GM12878 (cell line): ENCODE data around the gene MFAP2. TPM values are rescaled to one million over a fixed set of nuclear protein-coding genes. Genes with fewer than 3 reads are reported as not detected.
"Not testable (repeated sequence)": the region's sequence is repeated elsewhere in the genome, so short reads cannot be mapped to it uniquely, and the experiment has no call there.

Source experiments
- ATAC-seq: fragments of 200-7000 bp; cut with Tn5 transposase; 3 replicates; pipeline ENCODE4 v1.9.1; 2020; ENCODE audit warnings: mild to moderate bottlenecking, moderate library complexity
- BruUV-seq: library from RNA; stranded (reverse); fragments of 400-500 nt; replicated peaks from 2 replicates; lab custom pipeline; 2021; lab: Mats Ljungman, UMichigan
- CTCF ChIA-PET: fragments of 300-600 bp; sonication (Branson Sonifier 250); formaldehyde crosslinking; extraction: SDS; loops from one replicate; lab custom pipeline; 2021; ENCODE audit warnings: inconsistent platforms; lab: Yijun Ruan, JAX
- POLR2A ChIA-PET: fragments of 350-600 bp; formaldehyde crosslinking; extraction: SDS; loops from one replicate; lab custom pipeline; 2021; ENCODE audit warnings: inconsistent platforms; lab: Charles Lee
- RAD21 ChIA-PET: fragments of 300-600 bp; sonication (Branson Sonifier 250); formaldehyde crosslinking; loops from one replicate; lab custom pipeline; 2023; ENCODE audit warnings: antibody characterized with exemption; ENCODE audit not compliant: unreplicated experiment; lab: Charles Lee
- SMC1A ChIA-PET: fragments of 300-600 bp; sonication (Branson Sonifier 250); formaldehyde crosslinking; loops from one replicate; lab custom pipeline; 2023; ENCODE audit not compliant: unreplicated experiment, uncharacterized antibody; lab: Charles Lee
- DNase-seq: peaks from one replicate; pipeline ENCODE4 v3.0.0-alpha.2; 2011; ENCODE audit warnings: low read depth, low spot score
- FAIRE-seq: peaks from 3 replicates; lab custom pipeline; 2011; peaks lifted over from hg19 to GRCh38; lab: Jason Lieb, UNC
- H2AFZ ChIP-seq: 2 replicates; pipeline ENCODE4 v1.6.0; 2011; ENCODE audit warnings: low read depth, low read length, control low read depth; ENCODE audit not compliant: control insufficient read depth
- H3K27ac ChIP-seq: 2 replicates; pipeline ENCODE4 v1.5.1; 2011; ENCODE audit warnings: control low read depth; ENCODE audit not compliant: control insufficient read depth, insufficient read depth
- H3K27me3 ChIP-seq, 2 experiments: replicated peaks in 1 of 2; 2 replicates each; pipeline versions ENCODE4 v1.6.0 to v1.6.1; 2011; ENCODE audit warnings: low read length in 1 of 2; ENCODE audit not compliant: control insufficient read depth in 2 of 2, insufficient read depth in 2 of 2
- H3K36me3 ChIP-seq, 2 experiments: 2 replicates each; pipeline ENCODE4 v1.5.1; 2011; ENCODE audit warnings: low read length in 1 of 2; ENCODE audit not compliant: control insufficient read depth in 2 of 2, insufficient read depth in 2 of 2
- H3K4me1 ChIP-seq: 2 replicates; pipeline ENCODE4 v1.6.1; 2011; ENCODE audit warnings: mild to moderate bottlenecking, low read length, moderate library complexity, mixed read lengths; ENCODE audit not compliant: control insufficient read depth, insufficient read depth
- H3K4me2 ChIP-seq: 2 replicates; pipeline ENCODE4 v1.6.0; 2011; ENCODE audit warnings: control low read depth; ENCODE audit not compliant: control insufficient read depth, insufficient read depth
- H3K4me3 ChIP-seq: fragments of 200-600 bp; sonication (generic); 2 replicates; pipeline ENCODE4 v1.5.1; 2016
- H3K79me2 ChIP-seq: 2 replicates; pipeline ENCODE4 v1.6.0; 2011; ENCODE audit warnings: low read length; ENCODE audit not compliant: control insufficient read depth, insufficient read depth
- H3K9ac ChIP-seq: 2 replicates; pipeline ENCODE4 v1.8.0; 2011; ENCODE audit warnings: low read length, control low read depth, mixed read lengths; ENCODE audit not compliant: control insufficient read depth, insufficient read depth
- H3K9me3 ChIP-seq: replicated peaks from 3 replicates; pipeline ENCODE4 v1.5.1; 2011; ENCODE audit warnings: mild to moderate bottlenecking, low read length; ENCODE audit not compliant: control insufficient read depth, insufficient read depth
- H4K20me1 ChIP-seq: 2 replicates; pipeline ENCODE4 v1.6.0; 2011; ENCODE audit not compliant: control insufficient read depth, insufficient read depth
- ATF3 ChIP-seq: IDR thresholded peaks from 2 replicates; pipeline ENCODE4 v1.6.1; 2011; ENCODE audit warnings: low read depth, mild to moderate bottlenecking, low read length, moderate library complexity, borderline replicate concordance; ENCODE audit errors: extremely low read depth
- CBX3 ChIP-seq: fragments of 200-600 bp; sonication (generic); IDR thresholded peaks from 2 replicates; pipeline ENCODE4 v1.6.1; 2016; ENCODE audit warnings: low read depth, borderline replicate concordance
- ESRRA ChIP-seq: IDR thresholded peaks from 2 replicates; pipeline ENCODE4 v1.6.1; 2012; ENCODE audit warnings: mild to moderate bottlenecking, low read length, improper control_type of control experiment
- NFXL1 ChIP-seq: fragments of 450-650 bp; IDR thresholded peaks from 2 replicates; pipeline ENCODE4 v1.6.1; 2017; ENCODE audit warnings: antibody characterized with exemption, mild to moderate bottlenecking, borderline replicate concordance
- RUNX3 ChIP-seq: IDR thresholded peaks from 2 replicates; pipeline ENCODE4 v1.6.1; 2012; ENCODE audit warnings: low read length, inconsistent platforms
- ZBTB11 ChIP-seq: fragments of 450-650 bp; formaldehyde crosslinking; IDR thresholded peaks from 2 replicates; pipeline ENCODE4 v1.5.0; 2022; ENCODE audit warnings: mild to moderate bottlenecking, missing genetic modification characterization
- WGBS: methylation state at CpG from one replicate; pipeline ENCODE4 v1.1.6; 2016; ENCODE audit warnings: low lambda C conversion rate; ENCODE audit not compliant: insufficient replicate concordance, insufficient coverage; ENCODE audit errors: missing lambda C conversion rate; 5-methylcytosine and 5-hydroxymethylcytosine counted together
- in situ Hi-C: fragments of 300-500 bp; cut with MboI; formaldehyde crosslinking; loops from 9 replicates; pipeline ENCODE4 v1.14.3; 2018; ENCODE audit warnings: mixed read lengths
- intact Hi-C: fragments of 100-400 bp; cut with micrococcal nuclease; formaldehyde crosslinking; loops from one replicate; pipeline ENCODE4 v1.14.2; 2022; ENCODE audit not compliant: unreplicated experiment
- polyA plus RNA-seq, 11 experiments: library from polyadenylated mRNA; depleted of rRNA in 4 of 11; unstranded in 6 of 11; stranded (reverse) in 5 of 11; fragments of >200 nt; fragmentation: Nextera tagmentation in 4 of 11; fragmentation: Illumina TruSeq in 1 of 11; extraction: Ambion mirVana in 4 of 11; extraction: Trizol in 1 of 11; gene quantifications; 1 replicate in 1 of 11; 2 replicates in 10 of 11; pipeline versions ENCODE4 v1.2.1 to v1.2.3, GENCODE V29; 2011 to 2016; ENCODE audit warnings: inconsistent platforms in 2 of 11, missing spikeins in 2 of 11, low read depth in 1 of 11
- total RNA-seq, 4 experiments: library from RNA; depleted of rRNA in 3 of 4; stranded (reverse); fragments of >200 nt in 3 of 4; fragmentation: Illumina TruSeq in 1 of 4; extraction: Trizol in 1 of 4; gene quantifications; 2 replicates each; pipeline versions ENCODE4 v1.2.1 to v1.2.3, GENCODE V29; 2013 to 2021

The MFAP2 gene
- total and polyA plus RNA-seq, 10 of the 15 experiments (the other 5 are each of a cell fraction or from before 2014, with no cell fraction given), result 0.16 TPM; not detected in 9

- Histone ChIP-seq H3K9me3 (no peaks in the 10 kb centered on the region), H3K9ac (no peak overlapping the region), H3K27ac (no peak overlapping the region), H3K4me3 (no peak overlapping the region), H3K4me1 (no peaks in the 10 kb centered on the region), H3K36me3 (no peaks in the 10 kb centered on the region), H4K20me1 (no peaks in the 10 kb centered on the region), H2AFZ (no peak overlapping the region), H3K79me2 (no peaks in the 10 kb centered on the region), H3K27me3 (no peaks in the 10 kb centered on the region), H3K4me2 (no peak overlapping the region)
- TF ChIP-seq NFXL1, result no peak
- TF ChIP-seq ATF3, result no peak
- TF ChIP-seq CBX3, result no peak
- no peak for TF ChIP-seq RUNX3
- TF ChIP-seq ESRRA, result no peak
- no peak for TF ChIP-seq ZBTB11 (CRISPR knock-in tag)
- no TSS peak for BruUV-seq
- ChIA-PET CTCF (interaction anchor here (0.6 to 2.2 kb wide), 3 partner anchors 14 to 80 kb away, joined by 3 to 13 read pairs (median 4); no protein-coding TSS in a partner anchor), POLR2A (no interaction called here), SMC1A (no interaction called here), RAD21 (no interaction called here)
- no peak for DNase-seq
- ATAC-seq, result no peak
- intact Hi-C loops, result no loop called here
- 53% methylated on average over 13 of the region's 13 CpGs for WGBS
- in situ Hi-C loops, result no loop called here
- no peak for FAIRE-seq
Observed at GRCh38 chr1:16965486-16966067, 14.8 kb downstream of the MFAP2 start.

GRCh38 chr1:16964169-16964568 lies 16.3 kb downstream of the MFAP2 start:
- FAIRE-seq, intact Hi-C loops, H3K4me1 ChIP-seq, H3K4me2 ChIP-seq, H2AFZ ChIP-seq, H3K79me2 ChIP-seq, DNase-seq, SMC1A ChIA-PET, H3K36me3 ChIP-seq, H3K4me3 ChIP-seq, H3K27ac ChIP-seq, BruUV-seq, H3K9me3 ChIP-seq, in situ Hi-C loops, H3K9ac ChIP-seq, H4K20me1 ChIP-seq, ATAC-seq, H3K27me3 ChIP-seq, RAD21 ChIA-PET: not testable (repeated sequence)
- POLR2A ChIA-PET, result interaction anchor here (0.7 kb wide), 1 partner anchor 45 kb away, joined by 4 read pairs; no protein-coding TSS in a partner anchor
- 70% methylated on average over 4 of the region's 4 CpGs for WGBS
- CTCF ChIA-PET, result interaction anchor here (2.2 kb wide), 1 partner anchor 82 kb away, joined by 13 read pairs; no protein-coding TSS in a partner anchor
